Stimulated activated naive CD8-positive, alpha-beta T cell treated with anti-CD3 and anti-CD28 coated beads, Interleukin-15, Interleukin-2, amounts not matched to agents 100 ng/mL and 50 ng/mL, for 24 hours (primary cell): ENCODE results near the gene METRNL.
"Not testable (repeated sequence)": the region's sequence is repeated elsewhere in the genome, so short reads cannot be mapped to it uniquely, and the experiment has no call there.

ENCODE experiments used
- H3K27ac Mint-ChIP-seq: one replicate; pipeline ENCODE4 v1.8.0; 2021; ENCODE audit warnings: mild to moderate bottlenecking, mixed read lengths
- H3K27me3 Mint-ChIP-seq: one replicate; pipeline ENCODE4 v1.8.0; 2021; ENCODE audit warnings: mixed read lengths
- H3K36me3 Mint-ChIP-seq: one replicate; pipeline ENCODE4 v1.8.0; 2021; ENCODE audit warnings: low read depth, mixed read lengths
- H3K4me1 Mint-ChIP-seq: one replicate; pipeline ENCODE4 v1.8.0; 2021; ENCODE audit warnings: low read depth, mixed read lengths
- H3K4me3 Mint-ChIP-seq: one replicate; pipeline ENCODE4 v1.8.0; 2021; ENCODE audit warnings: mild to moderate bottlenecking, mixed read lengths
- H3K9me3 Mint-ChIP-seq: one replicate; pipeline ENCODE4 v1.8.0; 2021; ENCODE audit warnings: mixed read lengths

METRNL gene

GRCh38 chr17:83057793-83058265 lies 21.6 kb upstream of the METRNL start:
- H3K27ac Mint-ChIP-seq, result no peak overlapping the region
- H3K9me3 Mint-ChIP-seq, result no peaks in the 10 kb centered on the region
- no peaks in the 10 kb centered on the region for H3K27me3 Mint-ChIP-seq
- H3K4me3 Mint-ChIP-seq, result no peak overlapping the region
- H3K4me1 Mint-ChIP-seq, result peaks cover 18% of the 10 kb centered on the region
- no peaks in the 10 kb centered on the region for H3K36me3 Mint-ChIP-seq

DNA sequence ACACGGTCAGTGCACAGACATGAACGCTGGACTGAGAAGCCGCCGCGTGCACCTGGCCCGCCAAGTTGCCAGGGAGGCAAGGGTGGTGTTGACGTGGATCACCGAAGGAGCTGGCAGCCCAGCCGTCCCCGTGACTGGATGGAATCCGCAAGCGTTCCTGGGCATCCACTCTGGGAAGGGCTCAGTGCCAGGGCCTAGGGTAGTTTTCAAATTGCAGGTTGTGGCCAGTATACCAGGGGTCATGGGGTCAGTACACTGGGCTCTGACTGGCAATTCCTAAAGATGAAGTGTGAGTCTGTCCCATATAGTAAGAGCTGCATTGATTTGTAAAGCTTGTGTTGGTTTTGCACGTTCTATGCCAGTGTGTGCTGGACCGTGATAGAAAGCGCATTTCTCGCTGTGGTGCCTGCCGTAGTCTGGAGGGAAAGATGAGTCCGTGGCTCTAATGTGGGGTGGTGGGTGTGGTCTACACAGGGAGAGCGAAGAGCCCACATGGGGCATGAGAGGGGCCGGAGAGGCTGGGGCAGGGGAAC lies 21.1 kb upstream of the METRNL start:
- H3K27ac Mint-ChIP-seq, result no peak overlapping the region
- no peak overlapping the region for H3K4me3 Mint-ChIP-seq
- H3K4me1 Mint-ChIP-seq, result peaks cover 13% of the 10 kb centered on the region
- no peaks in the 10 kb centered on the region for H3K27me3 Mint-ChIP-seq
- H3K9me3 Mint-ChIP-seq, result no peaks in the 10 kb centered on the region
- no peaks in the 10 kb centered on the region for H3K36me3 Mint-ChIP-seq

GRCh38 chr17:83061586-83061985 lies 17.8 kb upstream of the METRNL start:
- Mint-ChIP-seq H3K4me1 (no peaks in the 10 kb centered on the region), H3K36me3 (no peaks in the 10 kb centered on the region), H3K9me3 (no peaks in the 10 kb centered on the region), H3K27ac (no peak overlapping the region), H3K27me3 (no peaks in the 10 kb centered on the region), H3K4me3 (no peak overlapping the region)

GRCh38 chr17:83062011-83062817 lies 17.2 kb upstream of the METRNL start:
- Mint-ChIP-seq H3K27me3 (no peaks in the 10 kb centered on the region), H3K4me1 (no peaks in the 10 kb centered on the region), H3K36me3 (no peaks in the 10 kb centered on the region), H3K9me3 (no peaks in the 10 kb centered on the region), H3K27ac (no peak overlapping the region), H3K4me3 (no peak overlapping the region)

GRCh38 chr17:83062818-83063671 lies 16.4 kb upstream of the METRNL start:
- H3K27ac Mint-ChIP-seq, result no peak overlapping the region
- H3K4me1 Mint-ChIP-seq, result no peaks in the 10 kb centered on the region
- no peak overlapping the region for H3K4me3 Mint-ChIP-seq

GRCh38 chr17:83064021-83064731 lies 15.2 kb upstream of the METRNL start:
- Mint-ChIP-seq H3K4me1 (peaks cover 3% of the 10 kb centered on the region), H3K4me3 (no peak overlapping the region), H3K9me3 (no peaks in the 10 kb centered on the region), H3K27me3 (no peaks in the 10 kb centered on the region), H3K36me3 (no peaks in the 10 kb centered on the region), H3K27ac (no peak overlapping the region)

More at GRCh38 chr17:83062818-83063671, 16.4 kb upstream of the METRNL start:
- Mint-ChIP-seq H3K9me3 (no peaks in the 10 kb centered on the region), H3K27me3 (no peaks in the 10 kb centered on the region), H3K36me3 (no peaks in the 10 kb centered on the region)

DNA sequence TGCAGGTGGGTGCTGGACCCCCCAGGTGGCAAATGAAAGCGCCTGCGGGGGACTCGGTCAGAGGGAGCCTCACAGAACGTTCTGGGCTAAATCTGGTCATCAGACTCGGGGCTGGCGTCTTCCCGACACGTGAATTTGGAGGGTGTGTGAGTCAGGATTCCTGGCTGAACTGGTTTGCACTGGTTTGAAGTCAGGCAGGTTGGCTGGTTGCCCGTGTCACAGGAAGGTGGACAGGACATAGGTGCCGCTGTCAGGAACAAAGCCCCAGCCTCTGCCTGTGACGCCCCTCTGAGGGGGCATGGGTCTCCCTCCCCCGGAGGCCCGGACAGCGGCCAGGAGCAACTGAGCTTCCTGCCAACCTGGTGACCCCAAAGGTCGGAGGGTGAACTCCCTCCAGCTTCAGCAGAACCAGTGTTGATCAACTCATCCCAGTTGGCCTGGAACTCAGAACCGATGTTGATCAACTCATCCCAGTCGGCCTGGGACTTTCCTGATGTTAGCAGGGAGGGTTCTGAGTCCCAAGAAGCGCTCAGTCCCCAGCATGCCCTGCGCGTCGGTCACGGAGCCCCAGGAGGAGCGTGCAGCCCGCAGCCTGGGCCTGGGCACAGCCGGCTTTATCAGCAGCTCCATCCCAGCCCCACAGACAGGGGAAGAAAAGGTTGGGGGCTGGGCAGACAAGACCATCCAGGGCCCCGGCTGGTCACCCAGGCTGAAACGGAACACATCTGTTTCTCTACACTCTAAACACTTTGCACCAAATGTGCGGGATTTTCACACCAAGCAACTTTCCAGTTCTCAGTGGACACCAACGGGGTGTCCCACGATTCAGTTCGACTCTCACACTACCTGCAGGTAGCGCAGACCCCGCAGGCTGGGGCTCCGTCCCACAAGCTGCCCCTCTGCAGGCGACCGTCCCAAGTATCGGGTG lies 14.4 kb upstream of the METRNL start:
- H3K4me1 Mint-ChIP-seq, result peaks cover 9% of the 10 kb centered on the region
- no peak overlapping the region for H3K27ac Mint-ChIP-seq
- H3K9me3 Mint-ChIP-seq, result no peaks in the 10 kb centered on the region
- H3K4me3 Mint-ChIP-seq, result no peak overlapping the region
- no peaks in the 10 kb centered on the region for H3K27me3 Mint-ChIP-seq
- H3K36me3 Mint-ChIP-seq, result no peaks in the 10 kb centered on the region

DNA sequence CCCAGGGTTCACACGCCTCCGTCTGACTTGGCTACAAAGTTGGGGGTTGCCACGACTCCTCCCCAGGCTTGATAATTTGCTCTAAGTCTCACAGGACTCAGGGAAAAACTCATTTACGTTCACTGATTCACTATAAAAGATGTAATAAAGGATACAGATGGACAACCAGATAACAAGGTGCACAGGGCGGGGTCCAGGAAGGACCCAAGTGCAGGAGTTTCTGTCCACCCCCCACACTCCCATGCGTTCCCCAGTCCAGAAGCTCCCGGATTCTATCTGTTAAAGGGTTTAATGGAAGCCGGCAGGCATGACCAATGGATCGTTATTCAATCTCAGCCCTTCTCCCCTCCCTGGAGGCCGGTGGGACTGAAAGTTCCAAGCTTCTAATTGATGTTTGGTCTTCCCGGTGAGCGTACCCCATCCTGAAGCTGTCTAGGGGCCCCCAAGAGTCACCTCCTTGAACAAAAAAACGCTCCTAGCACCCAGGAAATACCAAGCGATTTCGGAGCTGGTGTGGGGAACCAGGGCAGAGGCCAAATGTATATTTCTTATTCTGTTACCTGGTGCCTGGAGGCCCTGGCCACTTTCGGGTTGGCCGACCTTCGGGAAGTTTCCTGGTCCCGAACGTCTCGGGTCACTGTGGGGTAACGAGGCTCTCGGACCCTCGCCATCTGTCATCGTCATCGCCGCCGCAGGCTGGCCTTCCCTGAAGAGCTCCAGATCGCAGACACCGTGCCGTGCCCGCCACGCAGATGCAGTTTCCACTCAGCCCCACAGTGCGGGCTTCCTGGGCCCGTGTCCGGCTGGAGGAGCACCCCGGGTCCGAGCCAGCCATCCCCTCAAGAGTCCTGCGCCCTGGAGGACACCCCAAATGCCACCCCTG lies 13.5 kb upstream of the METRNL start:
- Mint-ChIP-seq H3K9me3 (no peaks in the 10 kb centered on the region), H3K4me3 (no peak overlapping the region), H3K4me1 (peaks cover 14% of the 10 kb centered on the region), H3K27ac (no peak overlapping the region), H3K27me3 (no peaks in the 10 kb centered on the region), H3K36me3 (no peaks in the 10 kb centered on the region)

- H3K4me3 Mint-ChIP-seq, H3K9me3 Mint-ChIP-seq: not testable (repeated sequence)
Measured at GRCh38 chr17:83066543-83066890, 12.9 kb upstream of the METRNL start.

DNA sequence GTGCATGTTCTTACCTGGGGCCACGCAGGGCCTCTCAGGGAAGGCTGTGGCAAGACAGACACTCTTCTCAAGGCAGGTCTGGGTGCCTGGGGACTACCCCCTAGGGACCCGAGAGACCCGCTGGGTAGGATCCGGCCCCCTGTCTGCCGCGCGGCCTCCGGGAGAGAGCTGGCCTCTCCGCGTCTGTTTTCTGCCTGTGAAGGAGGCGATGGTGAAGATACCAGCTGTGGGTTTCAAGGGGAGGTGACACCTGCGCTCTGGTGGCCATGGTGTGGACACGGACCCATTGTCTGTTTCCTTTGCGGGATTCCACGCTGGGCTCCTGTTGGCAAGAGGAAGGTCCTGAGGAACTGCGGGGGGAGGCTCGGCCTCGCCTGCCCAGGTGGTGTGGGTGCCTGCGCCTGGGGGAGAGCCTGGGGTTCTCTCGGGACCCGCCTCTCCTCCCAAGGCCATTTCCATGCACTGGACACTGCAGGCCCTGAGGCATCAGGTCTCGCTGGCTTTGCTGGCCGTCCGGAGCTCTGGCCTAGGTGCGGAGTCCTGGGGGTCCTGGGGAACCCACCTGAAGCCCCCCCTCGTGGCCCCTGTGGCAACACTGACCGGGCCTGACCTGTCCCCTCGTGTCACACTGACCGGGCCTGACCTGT lies 12.2 kb upstream of the METRNL start:
- no peak overlapping the region for H3K4me3 Mint-ChIP-seq
- no peaks in the 10 kb centered on the region for H3K9me3 Mint-ChIP-seq
- H3K27ac Mint-ChIP-seq, result no peak overlapping the region

More at GRCh38 chr17:83066543-83066890, 12.9 kb upstream of the METRNL start:
- H3K36me3 Mint-ChIP-seq, H3K27ac Mint-ChIP-seq, H3K27me3 Mint-ChIP-seq: not testable (repeated sequence)
- peaks cover 19% of the 10 kb centered on the region for H3K4me1 Mint-ChIP-seq

GRCh38 chr17:83067718-83068261 lies 11.6 kb upstream of the METRNL start:
- Mint-ChIP-seq H3K4me1 (peaks cover 26% of the 10 kb centered on the region), H3K27me3 (no peaks in the 10 kb centered on the region), H3K27ac (no peak overlapping the region), H3K4me3 (no peak overlapping the region), H3K9me3 (no peaks in the 10 kb centered on the region), H3K36me3 (no peaks in the 10 kb centered on the region)

More for the DNA sequence above, 12.2 kb upstream of the METRNL start:
- no peaks in the 10 kb centered on the region for H3K27me3 Mint-ChIP-seq
- peaks cover 25% of the 10 kb centered on the region for H3K4me1 Mint-ChIP-seq
- H3K36me3 Mint-ChIP-seq, result no peaks in the 10 kb centered on the region

GRCh38 chr17:83068641-83069570 lies 10.5 kb upstream of the METRNL start:
- H3K27me3 Mint-ChIP-seq, result no peaks in the 10 kb centered on the region
- H3K4me1 Mint-ChIP-seq, result peaks cover 26% of the 10 kb centered on the region
- H3K4me3 Mint-ChIP-seq, result no peak overlapping the region
- no peak overlapping the region for H3K27ac Mint-ChIP-seq
- no peaks in the 10 kb centered on the region for H3K36me3 Mint-ChIP-seq
- H3K9me3 Mint-ChIP-seq, result no peaks in the 10 kb centered on the region
